A673 (cell line): ENCODE data around the gene NBAS. TPM values are rescaled to one million over a fixed set of nuclear protein-coding genes. Genes with fewer than 3 reads are reported as not detected.

Experiments used
- BruUV-seq: library from RNA; stranded (reverse); fragments of 400-500 nt; replicated peaks from 2 replicates; lab custom pipeline; 2021; lab: Mats Ljungman, UMichigan
- CTCF ChIA-PET: fragments of 300-600 bp; sonication (Branson Sonifier 250); formaldehyde crosslinking; loops from one replicate; lab custom pipeline; 2022; ENCODE audit warnings: antibody characterized with exemption; lab: Charles Lee
- POLR2A ChIA-PET: fragments of 300-600 bp; sonication (Branson Sonifier 250); formaldehyde crosslinking; loops from one replicate; lab custom pipeline; 2022; ENCODE audit warnings: antibody characterized with exemption; ENCODE audit not compliant: low non-redundant PET; lab: Charles Lee
- DNase-seq: peaks from one replicate; pipeline ENCODE4 v3.0.0-alpha.2; 2015; ENCODE audit warnings: low spot score
- H3K27ac ChIP-seq: fragments of 200-600 bp; sonication (generic); 2 replicates; pipeline ENCODE4 v1.5.1; 2016; ENCODE audit warnings: mixed run types, low read depth, mild to moderate bottlenecking, mixed read lengths, antibody characterized with exemption, low read length; ENCODE audit not compliant: poor library complexity, severe bottlenecking
- H3K27me3 ChIP-seq: fragments of 200-600 bp; sonication (generic); replicated peaks from 2 replicates; pipeline ENCODE4 v1.6.1; 2017; ENCODE audit warnings: mixed run types, low read depth, mild to moderate bottlenecking, mixed read lengths, antibody characterized with exemption, low read length; ENCODE audit not compliant: insufficient read depth, poor library complexity
- H3K36me3 ChIP-seq: fragments of 200-600 bp; sonication (generic); 2 replicates; pipeline ENCODE4 v1.6.1; 2016; ENCODE audit warnings: mixed run types, mild to moderate bottlenecking, mixed read lengths, antibody characterized with exemption, low read length; ENCODE audit not compliant: insufficient read depth, poor library complexity, severe bottlenecking
- H3K4me1 ChIP-seq: fragments of 200-600 bp; sonication (generic); 2 replicates; pipeline ENCODE4 v1.6.1; 2017; ENCODE audit warnings: mixed run types, mild to moderate bottlenecking, mixed read lengths, antibody characterized with exemption, low read length; ENCODE audit not compliant: insufficient read depth, poor library complexity, severe bottlenecking
- H3K4me3 ChIP-seq: fragments of 200-600 bp; sonication (generic); 2 replicates; pipeline ENCODE4 v1.5.1; 2016; ENCODE audit warnings: low read depth, mixed run types, mild to moderate bottlenecking, mixed read lengths, low read length; ENCODE audit not compliant: poor library complexity, severe bottlenecking
- H3K9me3 ChIP-seq: fragments of 200-600 bp; sonication (generic); 2 replicates; pipeline ENCODE4 v1.6.1; 2016; ENCODE audit warnings: mixed run types, low read depth, mild to moderate bottlenecking, mixed read lengths, antibody characterized with exemption, low read length; ENCODE audit not compliant: poor library complexity, severe bottlenecking
- EZH2 ChIP-seq: fragments of 200-600 bp; sonication (generic); IDR thresholded peaks from 2 replicates; pipeline ENCODE4 v1.6.1; 2017; ENCODE audit warnings: borderline replicate concordance, low read depth, mild to moderate bottlenecking, mixed read lengths, antibody characterized with exemption, low read length; ENCODE audit not compliant: poor library complexity, severe bottlenecking
- intact Hi-C: fragments of 100-400 bp; cut with micrococcal nuclease; formaldehyde crosslinking; loops from one replicate; pipeline ENCODE4 v1.10.0; 2022; ENCODE audit not compliant: unreplicated experiment
- total RNA-seq: library from RNA; stranded (reverse); gene quantifications from 2 replicates; pipeline ENCODE4 v1.2.3, GENCODE V29; 2021
- TF ChIP-seq, protein P1 (sequence below): fragments of 300-800, 200-600 bp; sonication (generic); conservative IDR thresholded peaks from 2 replicates; pipeline ENCODE4 v1.5.1; 2017; ENCODE audit warnings: low read depth, mild to moderate bottlenecking, antibody characterized with exemption, low read length, moderate library complexity, mixed read lengths

The NBAS gene
- total RNA-seq, 1 experiment from 2014 or later, result 38.7 TPM

DNA sequence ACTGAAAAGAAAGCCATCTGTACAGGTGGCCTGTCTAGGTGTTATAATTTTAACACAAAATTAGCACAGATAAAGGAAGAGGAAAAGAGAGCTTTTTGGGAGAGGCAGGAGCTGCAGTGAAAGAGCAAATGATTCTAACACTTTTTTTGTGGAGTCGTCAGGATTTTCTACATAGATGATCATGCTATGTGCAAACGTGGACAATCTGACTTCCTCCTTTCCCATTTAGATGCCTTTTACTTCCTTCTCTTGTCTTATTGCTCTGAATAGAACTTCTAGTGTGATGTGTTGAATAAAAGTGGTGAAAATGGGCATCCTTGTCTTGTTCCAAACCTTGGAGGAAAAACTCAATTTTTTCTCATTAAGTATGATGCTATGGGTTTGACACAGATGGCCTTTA is 334.5 kb downstream of the NBAS start:
- BruUV-seq, result no TSS peak
- H3K36me3 ChIP-seq, result no peaks in the 10 kb centered on the region
- CTCF ChIA-PET, result no interaction called here

DNA sequence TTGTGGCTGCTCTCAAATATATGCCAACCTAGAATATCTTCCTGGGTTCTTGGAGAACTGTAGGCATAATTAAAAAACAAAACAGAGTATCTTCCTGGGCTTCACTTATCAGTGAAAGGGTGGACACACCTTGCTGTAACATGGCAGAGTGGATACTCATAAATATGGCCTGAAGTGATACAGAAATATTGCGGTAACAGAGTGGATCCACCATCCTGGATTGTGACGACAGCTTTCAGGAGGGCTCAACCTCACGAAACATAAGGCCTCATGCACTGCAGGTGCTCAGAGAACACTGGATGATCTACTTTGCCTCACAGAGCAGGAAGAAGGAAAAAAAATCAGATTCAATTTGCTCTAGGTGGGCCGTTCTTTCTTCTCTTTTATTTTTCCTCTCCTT is 336.0 kb downstream of the NBAS start:
- POLR2A ChIA-PET, result no interaction called here
- intact Hi-C loops, result no loop called here
- Histone ChIP-seq H3K4me1 (no peaks in the 10 kb centered on the region), H3K9me3 (no peaks in the 10 kb centered on the region), H3K36me3 (no peaks in the 10 kb centered on the region), H3K27ac (no peak overlapping the region), H3K27me3 (no peaks in the 10 kb centered on the region), H3K4me3 (no peak overlapping the region)
- no peak for DNase-seq
- BruUV-seq, result no TSS peak
- TF ChIP-seq, protein P1, sequence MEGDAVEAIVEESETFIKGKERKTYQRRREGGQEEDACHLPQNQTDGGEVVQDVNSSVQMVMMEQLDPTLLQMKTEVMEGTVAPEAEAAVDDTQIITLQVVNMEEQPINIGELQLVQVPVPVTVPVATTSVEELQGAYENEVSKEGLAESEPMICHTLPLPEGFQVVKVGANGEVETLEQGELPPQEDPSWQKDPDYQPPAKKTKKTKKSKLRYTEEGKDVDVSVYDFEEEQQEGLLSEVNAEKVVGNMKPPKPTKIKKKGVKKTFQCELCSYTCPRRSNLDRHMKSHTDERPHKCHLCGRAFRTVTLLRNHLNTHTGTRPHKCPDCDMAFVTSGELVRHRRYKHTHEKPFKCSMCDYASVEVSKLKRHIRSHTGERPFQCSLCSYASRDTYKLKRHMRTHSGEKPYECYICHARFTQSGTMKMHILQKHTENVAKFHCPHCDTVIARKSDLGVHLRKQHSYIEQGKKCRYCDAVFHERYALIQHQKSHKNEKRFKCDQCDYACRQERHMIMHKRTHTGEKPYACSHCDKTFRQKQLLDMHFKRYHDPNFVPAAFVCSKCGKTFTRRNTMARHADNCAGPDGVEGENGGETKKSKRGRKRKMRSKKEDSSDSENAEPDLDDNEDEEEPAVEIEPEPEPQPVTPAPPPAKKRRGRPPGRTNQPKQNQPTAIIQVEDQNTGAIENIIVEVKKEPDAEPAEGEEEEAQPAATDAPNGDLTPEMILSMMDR, result no peak
- TF ChIP-seq EZH2, result no peak
- CTCF ChIA-PET, result no interaction called here

More for the DNA sequence above, 334.5 kb downstream of the NBAS start:
- Histone ChIP-seq H3K4me1 (no peaks in the 10 kb centered on the region), H3K27ac (no peak overlapping the region), H3K9me3 (no peaks in the 10 kb centered on the region), H3K4me3 (no peak overlapping the region), H3K27me3 (no peaks in the 10 kb centered on the region)
- TF ChIP-seq, protein P1, result no peak
- TF ChIP-seq EZH2, result no peak
- no peak for DNase-seq
- POLR2A ChIA-PET, result no interaction called here
- intact Hi-C loops, result no loop called here

DNA sequence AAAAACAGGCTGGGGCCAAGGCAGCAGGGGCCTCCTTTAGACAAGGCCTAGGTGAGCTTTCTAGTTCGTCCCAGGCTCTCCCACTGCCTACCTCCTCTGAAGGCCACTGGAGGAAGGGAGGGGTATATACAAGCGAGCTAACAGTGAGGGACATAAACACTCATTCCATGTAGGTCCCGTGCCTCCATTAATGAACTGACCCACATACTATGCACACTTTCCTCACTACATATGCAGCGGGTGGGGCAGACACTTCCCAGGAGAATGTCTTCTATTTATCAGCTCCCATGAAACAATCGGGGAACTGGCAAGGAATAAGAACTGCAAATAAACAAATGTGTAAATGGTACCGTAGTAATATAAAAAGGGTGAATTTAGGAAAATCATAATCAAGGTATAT is 336.5 kb downstream of the NBAS start:
- ChIA-PET POLR2A (no interaction called here), CTCF (no interaction called here)
- Histone ChIP-seq H3K4me1 (no peaks in the 10 kb centered on the region), H3K9me3 (no peaks in the 10 kb centered on the region), H3K27me3 (no peaks in the 10 kb centered on the region), H3K27ac (no peak overlapping the region), H3K36me3 (no peaks in the 10 kb centered on the region), H3K4me3 (no peak overlapping the region)
- no TSS peak for BruUV-seq
- intact Hi-C loops, result no loop called here
- DNase-seq, result no peak
- TF ChIP-seq, protein P1, result no peak
- no peak for TF ChIP-seq EZH2
